GM03348 (cell line): ENCODE data around the gene OGDHL.

Source experiments
- DNase-seq: peaks from one replicate; pipeline ENCODE4 v3.0.0; 2012; ENCODE audit warnings: low spot score

The OGDHL gene

GRCh38 chr10:49688920-49689319, 73.2 kb downstream of the OGDHL start:
- no peak for DNase-seq

DNA sequence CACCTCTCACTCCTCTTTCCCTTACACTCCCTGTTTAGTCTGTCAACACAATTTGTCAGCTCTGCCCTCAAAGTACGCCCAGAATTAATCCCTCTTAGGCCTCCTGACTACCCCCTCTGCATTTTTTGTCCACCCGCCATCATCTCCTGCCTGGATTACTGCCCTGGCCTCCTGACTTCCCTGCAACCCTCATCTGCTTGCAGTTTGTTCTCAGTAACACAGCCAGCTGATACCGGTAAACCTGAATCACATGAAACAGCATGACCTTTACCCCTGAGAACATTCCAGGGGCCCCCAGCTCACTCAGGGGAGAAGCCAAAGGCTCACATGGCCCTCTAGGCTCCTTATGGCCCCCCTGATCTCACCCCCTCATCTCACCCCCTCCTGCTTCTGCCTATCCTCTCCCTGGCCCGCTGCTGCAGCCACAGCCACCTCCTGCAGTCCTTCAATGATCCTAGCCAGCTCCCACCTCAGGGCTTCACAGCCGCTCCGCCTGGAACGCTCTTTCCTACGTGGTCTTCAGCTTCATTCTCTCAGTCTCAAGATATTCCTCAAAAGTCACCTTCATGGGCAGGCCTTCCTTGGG, 73.8 kb downstream of the OGDHL start:
- DNase-seq: no peak

DNA sequence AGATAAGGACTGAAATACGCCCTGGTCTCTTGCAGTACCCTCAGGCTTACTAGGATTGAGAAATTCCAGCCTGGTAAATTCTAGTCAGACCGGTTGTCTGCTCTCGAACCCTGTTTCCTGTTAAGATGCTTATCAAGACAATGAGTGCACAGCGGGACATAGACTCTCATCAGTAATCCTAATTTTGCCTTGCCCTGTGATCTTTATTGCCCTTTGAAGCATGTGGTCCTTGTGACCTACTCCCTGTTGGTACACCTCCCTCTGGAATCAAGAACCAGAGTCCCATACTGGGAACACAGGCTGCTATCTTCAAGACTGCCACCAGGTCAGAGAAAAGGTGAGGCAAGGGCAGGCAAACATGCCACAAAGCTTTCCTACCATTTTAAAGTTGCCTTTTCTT, 75.5 kb downstream of the OGDHL start:
- no peak for DNase-seq
